CD4-positive, alpha-beta memory T cell (primary cell): Measurements from ENCODE around the gene EYS. TPM values are rescaled to one million over a fixed set of nuclear protein-coding genes. Genes with fewer than 3 reads are reported as not detected.

ENCODE experiments used
- CTCF ChIA-PET: fragments of 350-600 bp; sonication (Branson Sonifier 250); formaldehyde crosslinking; loops from one replicate; lab custom pipeline; 2021; ENCODE audit warnings: inconsistent platforms; ENCODE audit not compliant: partially characterized antibody; lab: Charles Lee
- POLR2A ChIA-PET: fragments of 350-600 bp; sonication (Branson Sonifier 250); formaldehyde crosslinking; loops from one replicate; lab custom pipeline; 2021; ENCODE audit not compliant: partially characterized antibody; lab: Charles Lee
- DNase-seq, 5 donors: peaks; one replicate each; pipeline versions ENCODE4 v3.0.0 to v3.0.0-alpha.2; 2020 to 2022; ENCODE audit warnings: mixed read lengths in 1 of 5
- H3K27ac ChIP-seq: one replicate; pipeline ENCODE4 v1.7.0; 2013; ENCODE audit warnings: low read depth, low read length
- H3K27me3 ChIP-seq: 2 replicates; pipeline ENCODE4 v1.7.0; 2013; ENCODE audit warnings: mild to moderate bottlenecking, low read length, moderate library complexity; ENCODE audit not compliant: insufficient read depth
- H3K36me3 ChIP-seq: 2 replicates; pipeline ENCODE4 v1.7.0; 2013; ENCODE audit warnings: mild to moderate bottlenecking, low read length, moderate library complexity; ENCODE audit not compliant: insufficient read depth
- H3K4me1 ChIP-seq: 2 replicates; pipeline ENCODE4 v1.7.0; 2013; ENCODE audit warnings: mild to moderate bottlenecking, low read length, moderate library complexity; ENCODE audit not compliant: insufficient read depth
- H3K4me3 ChIP-seq, 2 donors: one replicate each; pipeline ENCODE4 v1.7.0; 2013; ENCODE audit warnings: low read length in 2 of 2, mild to moderate bottlenecking in 1 of 2
- H3K9me3 ChIP-seq, 2 donors: one replicate each; pipeline ENCODE4 v1.7.0; 2013; ENCODE audit warnings: low read length in 2 of 2, control low read depth in 1 of 2; ENCODE audit not compliant: control insufficient read depth in 1 of 2
- H3K27ac Mint-ChIP-seq, 7 donors: one replicate each; pipeline ENCODE4 v1.8.0; 2020 to 2021; ENCODE audit warnings: mixed read lengths in 7 of 7, mild to moderate bottlenecking in 6 of 7, inconsistent platforms in 3 of 7, moderate library complexity in 3 of 7
- H3K27me3 Mint-ChIP-seq, 2 donors: one replicate each; pipeline ENCODE4 v1.8.0; 2020 to 2021; ENCODE audit warnings: mixed read lengths in 2 of 2
- H3K36me3 Mint-ChIP-seq, 2 donors: one replicate each; pipeline ENCODE4 v1.8.0; 2020 to 2021; ENCODE audit warnings: mixed read lengths in 2 of 2, inconsistent platforms in 1 of 2, mild to moderate bottlenecking in 1 of 2
- H3K4me1 Mint-ChIP-seq, 4 donors: one replicate each; pipeline ENCODE4 v1.8.0; 2020 to 2021; ENCODE audit warnings: mixed read lengths in 4 of 4, mild to moderate bottlenecking in 1 of 4
- H3K4me3 Mint-ChIP-seq, 8 donors: one replicate each; pipeline ENCODE4 v1.8.0; 2020 to 2021; ENCODE audit warnings: mixed read lengths in 8 of 8, mild to moderate bottlenecking in 7 of 8, moderate library complexity in 6 of 8, inconsistent platforms in 3 of 8
- H3K9me3 Mint-ChIP-seq, 8 donors: one replicate each; pipeline ENCODE4 v1.8.0; 2020 to 2021; ENCODE audit warnings: mixed read lengths in 8 of 8, mild to moderate bottlenecking in 5 of 8, inconsistent platforms in 3 of 8, moderate library complexity in 1 of 8
- intact Hi-C: fragments of 100-400 bp; cut with micrococcal nuclease; formaldehyde crosslinking; loops from one replicate; pipeline ENCODE4 v1.15.1; 2023
- polyA plus RNA-seq, 2 donors: library from polyadenylated mRNA; unstranded; fragments of 300-500 nt; fragmentation: Illumina TruSeq; gene quantifications; one replicate each; pipeline ENCODE4 v1.2.3, GENCODE V29; 2021
- total RNA-seq, 2 experiments: library from RNA; stranded (reverse); gene quantifications; one replicate each; pipeline ENCODE4 v1.2.3, GENCODE V29; 2021

Gene EYS
- total and polyA plus RNA-seq, 4 experiments from 2014 or later: 0.17 to 0.20 TPM; not detected in 2

- intact Hi-C loops: no loop called here
- ChIA-PET CTCF (no interaction called here), POLR2A (no interaction called here)
- Histone ChIP-seq H3K4me3 (no peak overlapping the region), H3K27me3 (no peaks in the 10 kb centered on the region), H3K36me3 (no peaks in the 10 kb centered on the region), H3K27ac (no peak overlapping the region), H3K4me1 (no peaks in the 10 kb centered on the region), H3K9me3 (no peaks in the 10 kb centered on the region)
- Mint-ChIP-seq H3K4me3 (no peak overlapping the region), H3K27me3 (no peaks in the 10 kb centered on the region), H3K4me1 (no peaks in the 10 kb centered on the region), H3K9me3 (peaks cover 0 to 16% (median 9%) of the 10 kb centered on the region in 8 donors), H3K36me3 (no peaks in the 10 kb centered on the region), H3K27ac (no peak overlapping the region)
- no peak for DNase-seq
Observed at GRCh38 chr6:64507661-64508060, 1199.4 kb downstream of the EYS start.

DNA sequence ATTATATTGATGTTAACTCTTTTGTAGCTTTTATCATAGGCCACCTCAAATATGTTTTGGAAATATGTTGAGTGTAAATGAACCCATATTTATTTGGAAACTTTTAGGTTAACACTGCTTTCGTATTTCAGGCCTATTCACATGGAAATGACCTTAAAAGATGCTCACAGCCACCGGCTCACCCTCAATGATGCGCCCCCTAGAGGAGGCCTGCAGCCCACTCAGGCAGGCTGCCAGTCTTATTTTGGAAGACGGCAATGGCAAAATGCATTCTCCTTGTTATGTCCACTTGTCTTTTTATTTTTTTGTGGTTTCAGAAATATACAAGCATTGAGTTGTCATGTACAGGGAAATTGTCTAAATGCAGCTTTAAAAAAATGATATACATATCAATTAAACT is 1201.7 kb downstream of the EYS start:
- POLR2A ChIA-PET: no interaction called here
- Histone ChIP-seq H3K4me1 (no peaks in the 10 kb centered on the region), H3K27ac (no peak overlapping the region), H3K36me3 (no peaks in the 10 kb centered on the region), H3K4me3 (no peak overlapping the region), H3K27me3 (no peaks in the 10 kb centered on the region), H3K9me3 (no peaks in the 10 kb centered on the region)
- CTCF ChIA-PET: no interaction called here
- H3K27me3 Mint-ChIP-seq: no peaks in the 10 kb centered on the region
- intact Hi-C loops: no loop called here
- H3K27ac Mint-ChIP-seq: no peak overlapping the region
- peaks cover 0 to 14% (median 7%) of the 10 kb centered on the region in 8 donors for H3K9me3 Mint-ChIP-seq
- no peak overlapping the region for H3K4me3 Mint-ChIP-seq
- no peaks in the 10 kb centered on the region for H3K36me3 Mint-ChIP-seq
- no peak for DNase-seq
- H3K4me1 Mint-ChIP-seq: no peaks in the 10 kb centered on the region

DNA sequence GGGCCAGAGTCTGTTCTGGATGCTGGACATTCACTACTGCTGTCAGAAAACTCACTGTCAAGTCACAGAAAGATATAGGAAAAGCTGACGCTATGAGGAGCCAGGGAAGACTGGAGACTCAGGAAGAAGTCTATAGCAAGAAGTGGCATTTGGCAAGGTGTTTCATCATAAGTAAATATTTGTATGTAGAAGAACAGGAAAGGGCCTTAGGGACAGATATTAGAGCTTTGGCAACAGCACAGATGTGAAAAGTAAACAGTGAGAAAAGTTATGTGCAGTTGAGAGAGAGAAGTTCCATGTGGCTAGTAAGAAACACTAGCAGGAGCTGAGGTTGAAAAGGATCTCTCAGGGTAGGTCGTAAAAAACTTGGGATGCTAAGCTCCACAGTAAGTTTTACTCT is 1202.5 kb downstream of the EYS start:
- ChIA-PET CTCF (no interaction called here), POLR2A (no interaction called here)
- H3K9me3 ChIP-seq: no peaks in the 10 kb centered on the region
- Mint-ChIP-seq H3K9me3 (peaks cover 0 to 17% (median 8%) of the 10 kb centered on the region in 8 donors), H3K27ac (no peak overlapping the region), H3K4me3 (no peak overlapping the region), H3K27me3 (no peaks in the 10 kb centered on the region), H3K4me1 (no peaks in the 10 kb centered on the region), H3K36me3 (no peaks in the 10 kb centered on the region)
- H3K27ac ChIP-seq: no peak overlapping the region
- intact Hi-C loops: no loop called here
- no peaks in the 10 kb centered on the region for H3K36me3 ChIP-seq
- no peak overlapping the region for H3K4me3 ChIP-seq
- no peaks in the 10 kb centered on the region for H3K27me3 ChIP-seq
- no peak for DNase-seq
- H3K4me1 ChIP-seq: no peaks in the 10 kb centered on the region

- no peaks in the 10 kb centered on the region for H3K4me1 Mint-ChIP-seq
- no peak overlapping the region for H3K27ac Mint-ChIP-seq
- Histone ChIP-seq H3K4me3 (no peak overlapping the region), H3K9me3 (no peaks in the 10 kb centered on the region), H3K36me3 (no peaks in the 10 kb centered on the region), H3K27ac (no peak overlapping the region), H3K4me1 (no peaks in the 10 kb centered on the region), H3K27me3 (no peaks in the 10 kb centered on the region)
- CTCF ChIA-PET: no interaction called here
- POLR2A ChIA-PET: no interaction called here
- no peaks in the 10 kb centered on the region for H3K27me3 Mint-ChIP-seq
- DNase-seq: no peak
- peaks cover 0 to 24% (median 8%) of the 10 kb centered on the region in 8 donors for H3K9me3 Mint-ChIP-seq
- no peaks in the 10 kb centered on the region for H3K36me3 Mint-ChIP-seq
- no peak overlapping the region for H3K4me3 Mint-ChIP-seq
- intact Hi-C loops: no loop called here
Observed at GRCh38 chr6:64502801-64503200, 1204.2 kb downstream of the EYS start.

GRCh38 chr6:64497634-64498033 is 1209.4 kb downstream of the EYS start:
- CTCF ChIA-PET: no interaction called here
- no peak for DNase-seq
- Histone ChIP-seq H3K27me3 (no peaks in the 10 kb centered on the region), H3K27ac (no peak overlapping the region), H3K36me3 (no peaks in the 10 kb centered on the region), H3K9me3 (peaks cover 0 to 4% of the 10 kb centered on the region in 2 donors), H3K4me1 (no peaks in the 10 kb centered on the region), H3K4me3 (no peak overlapping the region)
- no peak overlapping the region for H3K27ac Mint-ChIP-seq
- H3K9me3 Mint-ChIP-seq: peaks cover 0 to 19% (median 4%) of the 10 kb centered on the region in 8 donors
- no peaks in the 10 kb centered on the region for H3K27me3 Mint-ChIP-seq
- H3K36me3 Mint-ChIP-seq: no peaks in the 10 kb centered on the region
- intact Hi-C loops: no loop called here
- H3K4me1 Mint-ChIP-seq: no peaks in the 10 kb centered on the region
- POLR2A ChIA-PET: no interaction called here
- no peak overlapping the region for H3K4me3 Mint-ChIP-seq

DNA sequence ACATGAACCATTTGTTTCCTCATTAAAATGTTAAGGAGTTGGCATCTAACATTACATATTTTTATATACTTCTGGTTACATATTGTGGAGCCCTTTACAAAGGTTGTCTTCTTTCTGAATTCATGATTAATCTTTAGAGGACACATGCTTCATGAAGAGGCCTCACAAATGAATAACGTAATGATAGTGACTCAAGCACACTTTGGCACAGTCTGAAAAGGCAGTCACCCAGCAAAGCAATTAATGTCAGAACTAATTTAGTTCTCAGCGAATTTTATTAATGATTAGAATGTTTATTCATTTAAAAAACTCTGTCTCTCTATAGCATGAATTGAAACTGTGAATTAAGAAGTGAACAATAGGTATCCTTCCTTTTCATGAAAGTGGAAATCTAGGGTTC is 1217.3 kb downstream of the EYS start:
- no peaks in the 10 kb centered on the region for H3K27me3 Mint-ChIP-seq
- Histone ChIP-seq H3K4me3 (no peak overlapping the region), H3K4me1 (no peaks in the 10 kb centered on the region), H3K27me3 (no peaks in the 10 kb centered on the region), H3K9me3 (peaks cover 0 to 4% of the 10 kb centered on the region in 2 donors), H3K36me3 (no peaks in the 10 kb centered on the region), H3K27ac (no peak overlapping the region)
- H3K9me3 Mint-ChIP-seq: peaks cover 0 to 2% (median 0%) of the 10 kb centered on the region in 8 donors
- intact Hi-C loops: no loop called here
- H3K4me1 Mint-ChIP-seq: no peaks in the 10 kb centered on the region
- no peaks in the 10 kb centered on the region for H3K36me3 Mint-ChIP-seq
- H3K4me3 Mint-ChIP-seq: no peak overlapping the region
- no peak overlapping the region for H3K27ac Mint-ChIP-seq
- no peak for DNase-seq
- CTCF ChIA-PET: no interaction called here
- POLR2A ChIA-PET: no interaction called here

GRCh38 chr6:64486578-64487351 is 1220.3 kb downstream of the EYS start:
- ChIA-PET POLR2A (interaction anchor here (0.6 kb wide), 1 partner anchor 34 kb away, joined by 3 read pairs; no protein-coding TSS in a partner anchor), CTCF (no interaction called here)
- H3K27me3 ChIP-seq: no peaks in the 10 kb centered on the region
- intact Hi-C loops: no loop called here
- no peak overlapping the region for H3K4me3 ChIP-seq
- H3K27ac Mint-ChIP-seq: no peak overlapping the region
- no peaks in the 10 kb centered on the region for H3K4me1 Mint-ChIP-seq
- peaks cover 0 to 9% (median 3%) of the 10 kb centered on the region in 8 donors for H3K9me3 Mint-ChIP-seq
- no peaks in the 10 kb centered on the region for H3K36me3 Mint-ChIP-seq
- DNase-seq: no peak
- H3K4me1 ChIP-seq: no peaks in the 10 kb centered on the region
- no peak overlapping the region for H3K27ac ChIP-seq
- H3K36me3 ChIP-seq: no peaks in the 10 kb centered on the region
- no peaks in the 10 kb centered on the region for H3K9me3 ChIP-seq
- H3K4me3 Mint-ChIP-seq: no peak overlapping the region
- H3K27me3 Mint-ChIP-seq: no peaks in the 10 kb centered on the region
